ENCODE data around the gene HHAT. TPM values are rescaled to one million over a fixed set of nuclear protein-coding genes. Genes with fewer than 3 reads are reported as not detected.

HHAT gene
- total RNA-seq, 4 donors from 2014 or later: 3.4 to 5.2 (median 4.0) TPM

- Histone ChIP-seq H3K36me3 (no peaks in the 10 kb centered on the region), H3K4me3 (no peak overlapping the region), H3K4me1 (peaks cover 25 to 90% (median 59%) of the 10 kb centered on the region in 3 donors), H3K27ac (no peak overlapping the region), H3K27me3 (peaks cover 0 to 8% (median 0%) of the 10 kb centered on the region in 4 donors), H3K9me3 (no peaks in the 10 kb centered on the region)
- intact Hi-C loops (cut with DNase I): no loop called here
- DNase-seq: no peak
- 64 to 70% methylated on average over 3 to 4 of the region's 7 CpGs for WGBS, 2 donors
- no peak for TF ChIP-seq POLR2A (IDR thresholded peaks at IDR 0.05)
These were observed 30.4 kb upstream of the HHAT start for GRCh38 chr1:210298296-210298695.

- no peak for DNase-seq
- no peaks in the 10 kb centered on the region for H3K36me3 ChIP-seq
- H3K9me3 ChIP-seq: no peaks in the 10 kb centered on the region
- TF ChIP-seq POLR2A (IDR thresholded peaks at IDR 0.05) (no peak), CTCF (IDR thresholded peaks at IDR 0.05) (no peak)
- H3K27ac ChIP-seq: peak overlapping the region in 1 of 4 donors; percentile 80
- peaks cover 23 to 84% (median 58%) of the 10 kb centered on the region in 3 donors for H3K4me1 ChIP-seq
- intact Hi-C loops (cut with DNase I): no loop called here
- peaks cover 0 to 9% (median 0%) of the 10 kb centered on the region in 4 donors for H3K27me3 ChIP-seq
- no peak overlapping the region for H3K4me3 ChIP-seq
These were observed 29.8 kb upstream of the HHAT start for GRCh38 chr1:210298936-210299335.

GRCh38 chr1:210299501-210299900, 29.2 kb upstream of the HHAT start:
- Histone ChIP-seq H3K4me3 (no peak overlapping the region), H3K9me3 (no peaks in the 10 kb centered on the region), H3K4me1 (peaks cover 21 to 79% (median 52%) of the 10 kb centered on the region in 3 donors), H3K27ac (peak overlapping the region; percentile 63 to 80 (median 67)), H3K36me3 (no peaks in the 10 kb centered on the region), H3K27me3 (peaks cover 0 to 9% (median 0%) of the 10 kb centered on the region in 4 donors)
- 20 to 30% methylated on average over 5 of the region's 5 CpGs for WGBS, 2 donors
- TF ChIP-seq CTCF (IDR thresholded peaks at IDR 0.05) (no peak), POLR2A (IDR thresholded peaks at IDR 0.05) (no peak)
- no peak for DNase-seq
- intact Hi-C loops (cut with DNase I): no loop called here

- H3K27ac ChIP-seq: peak overlapping the region; percentile 63 to 80 (median 67)
- no peak overlapping the region for H3K4me3 ChIP-seq
- H3K9me3 ChIP-seq: no peaks in the 10 kb centered on the region
- H3K36me3 ChIP-seq: no peaks in the 10 kb centered on the region
- H3K27me3 ChIP-seq: peaks cover 0 to 9% (median 0%) of the 10 kb centered on the region in 4 donors
- intact Hi-C loops (cut with DNase I): loop anchor here (10.0 kb wide), 1 partner anchor 86 kb away; no protein-coding TSS in a partner anchor
- peaks cover 8 to 63% (median 37%) of the 10 kb centered on the region in 3 donors for H3K4me1 ChIP-seq
- DNase-seq: no peak
- TF ChIP-seq POLR2A (IDR thresholded peaks at IDR 0.05) (no peak), CTCF (IDR thresholded peaks at IDR 0.05) (no peak)
- 21 to 37% methylated on average over 5 of the region's 5 CpGs for WGBS, 2 donors
These were observed 27.6 kb upstream of the HHAT start for GRCh38 chr1:210300923-210301614.

- H3K4me3 ChIP-seq: no peak overlapping the region
- WGBS, 2 donors: 42 to 56% methylated on average over 6 to 7 of the region's 7 CpGs
- intact Hi-C loops (cut with DNase I): loop anchor here (10.0 kb wide), 1 partner anchor 87 kb away; no protein-coding TSS in a partner anchor
- no peak for TF ChIP-seq CTCF (IDR thresholded peaks at IDR 0.05)
- no peak for TF ChIP-seq POLR2A (IDR thresholded peaks at IDR 0.05)
- H3K27me3 ChIP-seq: peaks cover 0 to 9% (median 0%) of the 10 kb centered on the region in 4 donors
- no peaks in the 10 kb centered on the region for H3K36me3 ChIP-seq
- DNase-seq: no peak
- H3K27ac ChIP-seq: peak overlapping the region; percentile 16 to 80 (median 67)
- peaks cover 8 to 58% (median 36%) of the 10 kb centered on the region in 3 donors for H3K4me1 ChIP-seq
- no peaks in the 10 kb centered on the region for H3K9me3 ChIP-seq
These were observed 27.1 kb upstream of the HHAT start for GRCh38 chr1:210301615-210302000.

Measured in esophagus squamous epithelium (tissue), 5 donors.